ENCODE data around the gene TENM3. TPM values are rescaled to one million over a fixed set of nuclear protein-coding genes. Genes with fewer than 3 reads are reported as not detected.

Gene TENM3
- total and polyA plus RNA-seq, 2 of the 8 experiments (the other 6 are each of a cell fraction or from before 2014, with no cell fraction given), result 36.9 to 69.3 TPM

GRCh38 chr4:182465979-182466378 is 222.8 kb downstream of the TENM3 start:
- ChIA-PET POLR2A (ENCODE audit: partially characterized antibody) (interaction anchor here (1.4 kb wide), 1 partner anchor 16 kb away, joined by 3 read pairs; no protein-coding TSS in a partner anchor), CTCF (ENCODE audit: partially characterized antibody) (interaction anchor here (1.7 kb wide), 1 partner anchor 10 kb away, joined by 9 read pairs; no protein-coding TSS in a partner anchor)
- Histone ChIP-seq H3K23ac (ENCODE audit: insufficient read length) (no peak overlapping the region), H3K9me3 (ENCODE audit: insufficient read depth in 2 of 2, low read depth in 1 of 2, low read length in 1 of 2) (no peaks in the 10 kb centered on the region), H2BK12ac (ENCODE audit: low read depth, low read length) (no peak overlapping the region), H2BK20ac (ENCODE audit: low read length) (no peak overlapping the region), H3K79me2 (ENCODE audit: control insufficient read depth in 1 of 2, insufficient read depth in 2 of 2, low read length in 2 of 2) (peaks cover 1 to 69% of the 10 kb centered on the region in 2 experiments; a peak in 3 of 4 replicates), H3K4ac (replicated peaks; ENCODE audit: insufficient read length, low read depth, low read length) (no peak overlapping the region), H3K4me2 (ENCODE audit: insufficient read depth in 1 of 2, low read depth in 2 of 2, low read length in 2 of 2) (no peak overlapping the region), H3K27me3 (replicated peaks in 1 of 4; ENCODE audit: control insufficient read depth in 3 of 4, extremely low read depth in 1 of 4, insufficient read depth in 3 of 4, low read length in 3 of 4) (no peaks in the 10 kb centered on the region), H2BK120ac (replicated peaks; ENCODE audit: low read depth, low read length) (no peak overlapping the region), H3K18ac (ENCODE audit: extremely low read depth, low read length) (peak overlapping the region; percentile 48; the same call in 1 of the 2 replicates), H3K23me2 (ENCODE audit: low read depth, low read length) (no peaks in the 10 kb centered on the region), H3K9ac (replicated peaks in 1 of 4; ENCODE audit: extremely low read depth in 1 of 4, low read depth in 3 of 4, low read length in 3 of 4) (no peak overlapping the region), H4K20me1 (replicated peaks in 1 of 2; ENCODE audit: control insufficient read depth in 1 of 2, insufficient read depth in 2 of 2, low read length in 2 of 2) (no peaks in the 10 kb centered on the region), H3K36me3 (ENCODE audit: control insufficient read depth in 2 of 4, insufficient read depth in 4 of 4, low read length in 3 of 4) (no peaks in the 10 kb centered on the region), H4K8ac (ENCODE audit: extremely low read depth, insufficient read depth, low read length) (no peak overlapping the region), H3K56ac (replicated peaks; ENCODE audit: insufficient read length, low read depth, low read length) (no peak overlapping the region), H2BK15ac (ENCODE audit: low read length) (no peak overlapping the region), H3K27ac (ENCODE audit: low read depth, low read length) (no peak overlapping the region), H2AFZ (ENCODE audit: low read length) (no peak overlapping the region), H3K79me1 (ENCODE audit: low read depth, low read length) (no peaks in the 10 kb centered on the region; the same call in 1 of the 2 replicates), H2AK5ac (ENCODE audit: low read depth, low read length) (no peak overlapping the region), H3K14ac (ENCODE audit: insufficient read length) (no peak overlapping the region), H4K5ac (ENCODE audit: insufficient read length, low read depth, low read length) (no peak overlapping the region), H4K91ac (replicated peaks; ENCODE audit: insufficient read length, low read length) (no peak overlapping the region), H2BK5ac (ENCODE audit: low read depth, low read length) (no peak overlapping the region), H3K4me1 (replicated peaks in 1 of 4; ENCODE audit: control insufficient read depth in 3 of 4, insufficient read depth in 4 of 4, low read length in 3 of 4) (peaks cover 0 to 2% (median under 1%) of the 10 kb centered on the region in 4 experiments; a peak in 2 of 7 replicates), H3K4me3 (ENCODE audit: extremely low read depth in 1 of 4, insufficient read depth in 2 of 4, low read depth in 3 of 4, low read length in 4 of 4) (no peak overlapping the region)
- WGBS, 2 experiments (ENCODE audit: extremely low coverage in 1 of 2, insufficient coverage in 1 of 2, insufficient read length in 1 of 2, insufficient replicate concordance in 2 of 2, low coverage in 1 of 2, low lambda C conversion rate in 2 of 2, missing lambda C conversion rate in 1 of 2), result 96% methylated on average over 1 of the region's 1 CpG; no CpG with 5 or more reads in 1 of the 2 experiments
- FAIRE-seq, result no peak
- no peak for DNase-seq (ENCODE audit: low read depth in 1 of 2, low spot score in 2 of 2)
- no peak for TF ChIP-seq SRF (IDR thresholded peaks at IDR 0.05; ENCODE audit: low read depth, low read length)
- TF ChIP-seq GABPA (IDR thresholded peaks at IDR 0.05; ENCODE audit: borderline replicate concordance, insufficient read depth, low read length), result no peak
- TF ChIP-seq HDAC2 (IDR thresholded peaks at IDR 0.05; ENCODE audit: borderline replicate concordance in 1 of 2, low read depth in 2 of 2, low read length in 2 of 2), result no peak
- no peak for TF ChIP-seq SAP30 (IDR thresholded peaks at IDR 0.05; ENCODE audit: insufficient read depth, insufficient replicate concordance, low read length)
- no peak for TF ChIP-seq YY1 (IDR thresholded peaks at IDR 0.05; ENCODE audit: low read depth, low read length)
